Fibroblast of mammary gland (primary cell): Measurements from ENCODE around the gene SOX9.
"Not testable (repeated sequence)": the region's sequence is repeated elsewhere in the genome, so short reads cannot be mapped to it uniquely, and the experiment has no call there.

Experiments used
- DNase-seq: peaks from one replicate; pipeline ENCODE4 v3.0.0-alpha.2; 2010; ENCODE audit warnings: low read depth
- H3K4me3 ChIP-seq: 2 replicates; pipeline ENCODE4 v1.5.1; 2011; ENCODE audit warnings: low read depth, mild to moderate bottlenecking, low read length, moderate library complexity; ENCODE audit not compliant: control insufficient read depth
- CTCF ChIP-seq: conservative IDR thresholded peaks from 2 replicates; pipeline ENCODE4 v1.5.1; 2011; ENCODE audit warnings: low read depth, low read length, inconsistent platforms; ENCODE audit not compliant: control insufficient read depth, insufficient read depth

SOX9 gene

DNA sequence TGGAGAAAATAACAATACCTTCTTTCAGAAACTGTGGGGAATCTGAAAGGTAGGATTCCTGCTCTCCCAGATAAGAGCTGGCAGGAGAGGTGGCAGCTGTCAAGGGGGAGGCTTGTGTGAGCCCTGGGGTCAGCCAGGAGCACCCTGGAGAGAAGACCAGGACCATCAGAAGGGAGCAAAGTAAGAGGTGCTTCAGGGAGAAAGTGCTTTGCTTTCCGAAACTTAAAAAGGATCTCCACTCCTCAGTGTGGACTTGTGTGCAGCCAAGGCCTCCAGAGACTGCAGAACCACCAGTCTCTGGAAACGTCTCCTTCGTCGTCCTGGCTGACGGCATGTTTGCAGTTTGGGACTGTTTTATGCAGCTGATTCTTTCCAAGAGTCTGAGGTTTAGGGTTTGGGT, 13.7 kb upstream of the SOX9 start:
- TF ChIP-seq CTCF: no peak
- H3K4me3 ChIP-seq: no peak overlapping the region

GRCh38 chr17:72110231-72110941, 10.4 kb upstream of the SOX9 start:
- H3K4me3 ChIP-seq: peak overlapping the region; percentile 17
- DNase-seq: peak; percentile 6
- TF ChIP-seq CTCF: no peak

More for the DNA sequence above, 13.7 kb upstream of the SOX9 start:
- DNase-seq: no peak

GRCh38 chr17:72110942-72111318, 9.9 kb upstream of the SOX9 start:
- no peak for DNase-seq
- TF ChIP-seq CTCF: no peak
- H3K4me3 ChIP-seq: no peak overlapping the region

DNA sequence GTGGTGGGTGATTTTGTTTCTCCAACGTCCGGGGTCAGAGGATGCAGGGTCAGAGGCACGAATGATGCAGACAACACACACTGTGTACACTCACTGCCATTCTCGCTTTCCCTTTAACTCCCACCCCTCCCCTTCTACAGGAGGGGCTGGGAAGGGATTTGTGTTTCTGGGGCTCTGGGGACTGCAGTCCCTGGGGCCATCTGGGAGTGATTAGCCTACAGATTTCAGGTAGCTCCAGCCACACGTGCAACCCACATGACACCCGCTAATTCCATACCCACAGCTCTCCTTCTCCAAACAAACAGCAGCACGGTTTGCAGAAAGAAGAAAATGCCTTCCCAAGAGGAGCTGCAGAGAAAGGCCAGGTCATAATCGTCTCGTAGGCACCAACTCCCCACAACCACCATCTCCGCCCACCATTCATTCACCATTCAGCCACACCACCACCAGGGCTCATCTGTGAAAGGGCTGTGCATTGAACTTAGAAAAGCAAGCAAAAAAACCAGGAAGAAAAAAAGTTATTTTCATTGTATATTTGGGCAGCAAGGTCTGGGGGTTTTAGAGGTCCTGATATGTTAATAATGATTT, 9.4 kb upstream of the SOX9 start:
- DNase-seq: no peak
- H3K4me3 ChIP-seq: no peak overlapping the region
- no peak for TF ChIP-seq CTCF

GRCh38 chr17:72111926-72112325, 8.9 kb upstream of the SOX9 start:
- DNase-seq, H3K4me3 ChIP-seq: not testable (repeated sequence)

DNA sequence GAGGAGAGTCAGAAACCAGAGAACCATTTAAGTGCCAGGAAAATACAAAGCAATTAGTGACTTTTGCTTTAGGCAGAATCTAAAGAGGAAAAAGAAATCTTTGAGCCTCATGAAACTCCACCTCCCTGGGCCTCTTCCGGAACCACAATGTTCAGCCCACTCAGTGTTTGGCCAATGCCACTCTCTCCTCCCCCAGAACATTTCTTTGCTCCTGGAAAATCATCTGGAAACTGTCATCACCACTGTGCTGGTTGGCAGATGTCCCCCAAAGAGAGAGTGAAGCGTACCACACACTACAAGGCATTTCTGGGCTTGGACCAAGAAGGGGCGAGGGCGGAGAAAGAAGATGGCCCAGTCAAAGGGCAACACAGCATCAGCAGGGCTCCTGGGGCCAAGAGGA, 7.1 kb upstream of the SOX9 start:
- no peak for TF ChIP-seq CTCF
- H3K4me3 ChIP-seq: no peak overlapping the region

GRCh38 chr17:72115781-72116525, 4.9 kb upstream of the SOX9 start:
- DNase-seq: no peak
- H3K4me3 ChIP-seq: no peak overlapping the region
- no peak for TF ChIP-seq CTCF

More for the DNA sequence above, 7.1 kb upstream of the SOX9 start:
- DNase-seq: no peak
